GM23338 (cell line): ENCODE data around the gene GPRC5D. TPM values are rescaled to one million over a fixed set of nuclear protein-coding genes. Genes with fewer than 3 reads are reported as not detected.

Experiments
- ATAC-seq: fragments of 200-7000 bp; cut with Tn5 transposase; 3 replicates; pipeline ENCODE4 v1.9.1; 2020
- DNase-seq: peaks from one replicate; pipeline ENCODE4 v3.0.0-alpha.2; 2015; ENCODE audit warnings: low spot score
- H2AFZ ChIP-seq: fragments of 200-600 bp; sonication (generic); 2 replicates; pipeline ENCODE4 v1.8.0; 2016; ENCODE audit warnings: antibody characterized with exemption, mild to moderate bottlenecking, moderate library complexity
- H3F3A ChIP-seq: fragments of 200-600 bp; sonication (generic); replicated peaks from 2 replicates; pipeline ENCODE4 v1.8.0; 2017; ENCODE audit warnings: antibody characterized with exemption, mixed run types, low read depth
- H3K27ac ChIP-seq: fragments of 200-600 bp; sonication (generic); 2 replicates; pipeline ENCODE4 v1.6.1; 2016; ENCODE audit warnings: low read depth
- H3K27me3 ChIP-seq: fragments of 200-600 bp; sonication (generic); 2 replicates; pipeline ENCODE4 v1.8.0; 2016; ENCODE audit warnings: mild to moderate bottlenecking, mixed run types, moderate library complexity; ENCODE audit not compliant: insufficient read depth
- H3K36me3 ChIP-seq: fragments of 200-600 bp; sonication (generic); 2 replicates; pipeline ENCODE4 v1.8.0; 2016; ENCODE audit warnings: mild to moderate bottlenecking; ENCODE audit not compliant: insufficient read depth
- H3K4me1 ChIP-seq: fragments of 200-600 bp; sonication (generic); 2 replicates; pipeline ENCODE4 v1.8.0; 2016; ENCODE audit warnings: mild to moderate bottlenecking, moderate library complexity; ENCODE audit not compliant: insufficient read depth
- H3K4me2 ChIP-seq: fragments of 200-600 bp; sonication (generic); 2 replicates; pipeline ENCODE4 v1.7.1; 2017; ENCODE audit warnings: mixed run types
- H3K4me3 ChIP-seq: fragments of 200-600 bp; sonication (generic); 2 replicates; pipeline ENCODE4 v1.6.1; 2016; ENCODE audit warnings: mixed run types
- H3K79me2 ChIP-seq: fragments of 200-600 bp; sonication (generic); replicated peaks from 2 replicates; pipeline ENCODE4 v1.8.0; 2017; ENCODE audit warnings: mild to moderate bottlenecking; ENCODE audit not compliant: insufficient read depth
- H3K9me2 ChIP-seq: fragments of 200-600 bp; sonication (generic); 2 replicates; pipeline ENCODE4 v1.8.0; 2017; ENCODE audit not compliant: insufficient read depth
- H4K20me1 ChIP-seq: fragments of 200-600 bp; sonication (generic); replicated peaks from 2 replicates; pipeline ENCODE4 v1.8.0; 2017; ENCODE audit warnings: mild to moderate bottlenecking; ENCODE audit not compliant: insufficient read depth
- H3K27ac Mint-ChIP-seq: 2 replicates; pipeline ENCODE4 v1.8.0; 2020; ENCODE audit warnings: inconsistent platforms, mild to moderate bottlenecking, moderate library complexity, mixed read lengths
- H3K27me3 Mint-ChIP-seq: 3 replicates; pipeline ENCODE4 v1.8.0; 2022; ENCODE audit warnings: low read depth, mild to moderate bottlenecking, moderate library complexity, mixed read lengths, inconsistent platforms; ENCODE audit not compliant: insufficient read depth, poor library complexity
- H3K36me3 Mint-ChIP-seq: 3 replicates; pipeline ENCODE4 v1.8.0; 2021; ENCODE audit warnings: low read depth, mild to moderate bottlenecking, inconsistent platforms, moderate library complexity, mixed read lengths
- H3K4me1 Mint-ChIP-seq: 3 replicates; pipeline ENCODE4 v1.8.0; 2020; ENCODE audit warnings: mild to moderate bottlenecking, inconsistent platforms, mixed read lengths
- H3K4me3 Mint-ChIP-seq: 3 replicates; pipeline ENCODE4 v1.8.0; 2021; ENCODE audit warnings: moderate library complexity, mild to moderate bottlenecking, inconsistent platforms, mixed read lengths
- H3K9me3 Mint-ChIP-seq: 3 replicates; pipeline ENCODE4 v1.8.0; 2020; ENCODE audit warnings: moderate library complexity, mild to moderate bottlenecking, inconsistent platforms, mixed read lengths
- CREB1 ChIP-seq: fragments of 250-450 bp; sonication (Bioruptor Pico); IDR thresholded peaks from 2 replicates; pipeline ENCODE4 v1.5.0; 2020; ENCODE audit warnings: low read depth, mild to moderate bottlenecking, moderate library complexity
- EZH2phosphoT487 ChIP-seq: fragments of 200-600 bp; sonication (generic); IDR thresholded peaks from one replicate; pipeline ENCODE4 v1.8.1; 2018; ENCODE audit warnings: antibody characterized with exemption; ENCODE audit not compliant: unreplicated experiment
- JUNB ChIP-seq: IDR thresholded peaks from one replicate; pipeline ENCODE4 v1.6.1; 2016; ENCODE audit warnings: antibody characterized with exemption; ENCODE audit not compliant: unreplicated experiment
- NANOG ChIP-seq: IDR thresholded peaks from 2 replicates; pipeline ENCODE4 v1.6.1; 2016; ENCODE audit warnings: antibody characterized with exemption, borderline replicate concordance
- REST ChIP-seq: IDR thresholded peaks from one replicate; pipeline ENCODE4 v1.6.1; 2018; ENCODE audit warnings: antibody characterized with exemption; ENCODE audit not compliant: unreplicated experiment
- ZNF462 ChIP-seq: fragments of 250-450 bp; sonication (Bioruptor Pico); IDR thresholded peaks from 2 replicates; pipeline ENCODE4 v1.5.0; 2020; ENCODE audit warnings: mild to moderate bottlenecking, moderate library complexity
- polyA plus RNA-seq: library from polyadenylated mRNA; unstranded; fragments of >200 nt; fragmentation: Nextera tagmentation; extraction: Ambion mirVana; gene quantifications from 2 replicates; pipeline ENCODE4 v1.2.1, GENCODE V29; 2016
- total RNA-seq: library from RNA; depleted of rRNA; stranded (reverse); fragments of >200 nt; shearing (Covaris generic); gene quantifications from 2 replicates; pipeline ENCODE4 v1.2.3, GENCODE V29; 2014
- TF ChIP-seq, protein P1 (sequence below): IDR thresholded peaks from 2 replicates; pipeline ENCODE4 v1.6.1; 2016; ENCODE audit warnings: antibody characterized with exemption

Gene GPRC5D
- total and polyA plus RNA-seq, 2 experiments from 2014 or later: not detected

DNA sequence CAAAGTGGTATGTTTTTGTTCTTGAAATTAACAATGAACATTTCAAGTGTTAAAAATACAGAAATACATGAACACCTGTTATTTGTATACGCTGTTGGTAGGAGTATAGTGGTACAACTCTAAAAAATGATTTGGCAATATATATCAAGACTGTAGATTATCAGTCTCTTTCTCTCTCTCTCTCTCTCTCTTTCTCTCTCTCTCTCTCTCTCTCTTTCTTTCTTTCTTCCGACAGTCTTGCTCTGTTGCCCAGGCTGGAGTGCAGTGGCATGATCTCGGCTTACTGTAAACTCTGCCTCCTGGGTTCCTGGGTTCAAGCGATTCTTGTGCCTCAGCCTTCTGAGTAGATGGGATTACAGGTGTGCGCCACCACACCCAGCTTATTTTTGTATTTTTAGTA is 35.5 kb upstream of the GPRC5D start (continued):
- TF ChIP-seq ZNF462 (CRISPR knock-in tag) (no peak), CREB1 (CRISPR knock-in tag) (no peak), EZH2phosphoT487 (no peak), NANOG (no peak), JUNB (no peak)
- TF ChIP-seq, protein P1, sequence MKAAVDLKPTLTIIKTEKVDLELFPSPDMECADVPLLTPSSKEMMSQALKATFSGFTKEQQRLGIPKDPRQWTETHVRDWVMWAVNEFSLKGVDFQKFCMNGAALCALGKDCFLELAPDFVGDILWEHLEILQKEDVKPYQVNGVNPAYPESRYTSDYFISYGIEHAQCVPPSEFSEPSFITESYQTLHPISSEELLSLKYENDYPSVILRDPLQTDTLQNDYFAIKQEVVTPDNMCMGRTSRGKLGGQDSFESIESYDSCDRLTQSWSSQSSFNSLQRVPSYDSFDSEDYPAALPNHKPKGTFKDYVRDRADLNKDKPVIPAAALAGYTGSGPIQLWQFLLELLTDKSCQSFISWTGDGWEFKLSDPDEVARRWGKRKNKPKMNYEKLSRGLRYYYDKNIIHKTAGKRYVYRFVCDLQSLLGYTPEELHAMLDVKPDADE: no peak

DNA sequence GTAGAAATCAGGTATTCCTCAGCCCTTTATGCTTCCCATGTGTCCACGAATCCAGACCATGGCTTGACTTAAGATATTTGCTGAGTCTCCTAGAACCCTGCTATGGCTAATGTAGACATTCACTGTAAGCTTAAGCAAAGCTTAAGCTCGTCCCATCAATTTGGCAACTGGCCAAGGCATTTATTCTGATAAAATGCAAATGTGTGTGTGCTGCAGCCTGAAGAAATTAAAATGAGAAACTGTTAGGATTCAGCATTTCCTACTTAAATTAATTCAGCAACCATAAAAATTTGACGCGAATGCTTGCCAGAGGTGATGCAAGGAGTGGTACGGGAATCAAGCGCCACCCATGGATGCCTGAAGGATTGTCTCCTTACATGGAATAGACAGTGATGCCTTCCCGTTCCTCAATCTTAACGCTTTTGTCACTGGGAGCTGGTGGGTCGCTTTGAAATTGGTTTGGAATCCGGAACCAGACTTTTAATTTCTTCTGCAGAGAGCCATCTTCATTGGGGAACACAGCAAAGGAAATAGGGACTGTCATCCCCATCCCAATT is 34.9 kb upstream of the GPRC5D start:
- H3K4me3 Mint-ChIP-seq: no peak overlapping the region
- H3K27me3 Mint-ChIP-seq: no peaks in the 10 kb centered on the region
- H3K27me3 ChIP-seq: no peaks in the 10 kb centered on the region
- H3K36me3 Mint-ChIP-seq: peaks cover 32% of the 10 kb centered on the region
- H3K36me3 ChIP-seq: peaks cover 18% of the 10 kb centered on the region; the same call in 1 of the 2 replicates
- no peak overlapping the region for H3K27ac Mint-ChIP-seq
- H3K9me2 ChIP-seq: no peaks in the 10 kb centered on the region
- H3F3A ChIP-seq: no peaks in the 10 kb centered on the region
- H3K4me1 Mint-ChIP-seq: peaks cover 32% of the 10 kb centered on the region
- DNase-seq: no peak
- H2AFZ ChIP-seq: no peak overlapping the region
- no peak overlapping the region for H3K4me2 ChIP-seq
- no peak overlapping the region for H3K27ac ChIP-seq
- peaks cover 17% of the 10 kb centered on the region for H3K4me1 ChIP-seq
- no peak overlapping the region for H3K4me3 ChIP-seq
- H4K20me1 ChIP-seq: no peaks in the 10 kb centered on the region; the same call in 1 of the 2 replicates
- no peak for ATAC-seq
- 0 out of 2 replicates have a peak, but pooled peaks cover 6% of the 10 kb centered on the region for H3K79me2 ChIP-seq
- H3K9me3 Mint-ChIP-seq: no peaks in the 10 kb centered on the region
- TF ChIP-seq NANOG: no peak
- no peak for TF ChIP-seq EZH2phosphoT487
- no peak for TF ChIP-seq REST
